Rectal smooth muscle tissue (tissue), 1 donor: Measurements from ENCODE around the gene PPTC7.
A peak's percentile ranks its signal among the peaks of the same experiment; 100 is the strongest.
"Not testable (repeated sequence)": the region's sequence is repeated elsewhere in the genome, so short reads cannot be mapped to it uniquely, and the experiment has no call there.

Experiments used
- H3K27ac ChIP-seq: one replicate; pipeline ENCODE4 v1.7.0; 2013; ENCODE audit warnings: low read depth, low read length, inconsistent platforms
- H3K27me3 ChIP-seq: one replicate; pipeline ENCODE4 v1.7.0; 2013; ENCODE audit warnings: low read length; ENCODE audit not compliant: control insufficient read depth, insufficient read depth
- H3K36me3 ChIP-seq: one replicate; pipeline ENCODE4 v1.7.0; 2013; ENCODE audit warnings: low read length; ENCODE audit not compliant: control insufficient read depth, insufficient read depth
- H3K4me1 ChIP-seq: one replicate; pipeline ENCODE4 v1.7.0; 2013; ENCODE audit warnings: low read length; ENCODE audit not compliant: control insufficient read depth, insufficient read depth
- H3K4me3 ChIP-seq: one replicate; pipeline ENCODE4 v1.7.0; 2013; ENCODE audit warnings: low read length
- H3K9ac ChIP-seq: one replicate; pipeline ENCODE4 v1.7.0; 2013; ENCODE audit warnings: low read length

Gene PPTC7

GRCh38 chr12:110583137-110584059 is at the start of gene PPTC7:
Gene PPTC7, minus strand, starts transcription at chr12:110583318. Its CDS starts 287 bp downstream, at chr12:110583031.
- Histone ChIP-seq H3K36me3 (peaks cover 3% of the 10 kb centered on the region), H3K27me3 (no peaks in the 10 kb centered on the region), H3K9ac (peak within 1 kb of the TSS; percentile 97), H3K4me1 (peaks cover 20% of the 10 kb centered on the region), H3K27ac (peak within 1 kb of the TSS; percentile 89), H3K4me3 (peak within 1 kb of the TSS; percentile 97)

- no peak overlapping the region for H3K9ac ChIP-seq
- no peaks in the 10 kb centered on the region for H3K27me3 ChIP-seq
- H3K27ac ChIP-seq, result no peak overlapping the region
- no peaks in the 10 kb centered on the region for H3K4me1 ChIP-seq
- H3K36me3 ChIP-seq, result peaks cover 2% of the 10 kb centered on the region
- H3K4me3 ChIP-seq, result no peak overlapping the region
Observed at GRCh38 chr12:110627500-110628195, 44.5 kb upstream of the PPTC7 start.

GRCh38 chr12:110622582-110622981 is 39.5 kb upstream of the PPTC7 start:
- Histone ChIP-seq H3K4me1 (no peaks in the 10 kb centered on the region), H3K4me3 (no peak overlapping the region)

GRCh38 chr12:110619534-110619953 is 36.4 kb upstream of the PPTC7 start:
- Histone ChIP-seq H3K9ac (no peak overlapping the region), H3K4me1 (peaks cover 2% of the 10 kb centered on the region), H3K4me3 (no peak overlapping the region), H3K27ac (no peak overlapping the region), H3K27me3 (no peaks in the 10 kb centered on the region), H3K36me3 (no peaks in the 10 kb centered on the region)

More at GRCh38 chr12:110622582-110622981, 39.5 kb upstream of the PPTC7 start:
- H3K27ac ChIP-seq, result no peak overlapping the region
- no peak overlapping the region for H3K9ac ChIP-seq
- no peaks in the 10 kb centered on the region for H3K27me3 ChIP-seq
- H3K36me3 ChIP-seq, result no peaks in the 10 kb centered on the region

- no peak overlapping the region for H3K27ac ChIP-seq
- no peak overlapping the region for H3K9ac ChIP-seq
- H3K4me3 ChIP-seq, result no peak overlapping the region
- H3K36me3 ChIP-seq, result no peaks in the 10 kb centered on the region
- H3K4me1 ChIP-seq, result peaks cover 4% of the 10 kb centered on the region
- no peaks in the 10 kb centered on the region for H3K27me3 ChIP-seq
Observed at GRCh38 chr12:110616471-110617115, 33.5 kb upstream of the PPTC7 start.

GRCh38 chr12:110615171-110615570 is 32.1 kb upstream of the PPTC7 start:
- no peak overlapping the region for H3K27ac ChIP-seq
- no peaks in the 10 kb centered on the region for H3K27me3 ChIP-seq
- peaks cover 4% of the 10 kb centered on the region for H3K4me1 ChIP-seq
- no peak overlapping the region for H3K9ac ChIP-seq
- H3K36me3 ChIP-seq, result no peaks in the 10 kb centered on the region
- H3K4me3 ChIP-seq, result no peak overlapping the region

GRCh38 chr12:110613771-110614684 is 30.9 kb upstream of the PPTC7 start, which contains the start of gene TCTN1:
Gene TCTN1, plus strand, starts transcription at chr12:110614129. Its CDS starts 54 bp downstream, at chr12:110614183.
- Histone ChIP-seq H3K9ac (peak within 1 kb of the TSS; percentile 70), H3K4me3 (peak within 1 kb of the TSS; percentile 74), H3K27ac (peak within 1 kb of the TSS; percentile 32), H3K27me3 (no peaks in the 10 kb centered on the region), H3K36me3 (no peaks in the 10 kb centered on the region), H3K4me1 (peaks cover 4% of the 10 kb centered on the region)

GRCh38 chr12:110613071-110613770 is 30.1 kb upstream of the PPTC7 start:
- H3K9ac ChIP-seq, result peak overlapping the region; percentile 70
- H3K4me1 ChIP-seq, result peaks cover 4% of the 10 kb centered on the region
- H3K27ac ChIP-seq, result peak overlapping the region; percentile 32
- no peaks in the 10 kb centered on the region for H3K27me3 ChIP-seq
- peak overlapping the region; percentile 74 for H3K4me3 ChIP-seq
- H3K36me3 ChIP-seq, result no peaks in the 10 kb centered on the region

- H3K27ac ChIP-seq, result no peak overlapping the region
- no peak overlapping the region for H3K4me3 ChIP-seq
Observed at GRCh38 chr12:110606253-110606611, 23.1 kb upstream of the PPTC7 start.

GRCh38 chr12:110602085-110602814 is 19.1 kb upstream of the PPTC7 start:
- H3K4me1 ChIP-seq, H3K36me3 ChIP-seq, H3K9ac ChIP-seq, H3K27ac ChIP-seq, H3K27me3 ChIP-seq, H3K4me3 ChIP-seq: not testable (repeated sequence)

More at GRCh38 chr12:110606253-110606611, 23.1 kb upstream of the PPTC7 start:
- no peak overlapping the region for H3K9ac ChIP-seq
- no peaks in the 10 kb centered on the region for H3K36me3 ChIP-seq
- H3K27me3 ChIP-seq, result no peaks in the 10 kb centered on the region
- H3K4me1 ChIP-seq, result no peaks in the 10 kb centered on the region

- Histone ChIP-seq H3K4me3 (no peak overlapping the region), H3K27me3 (no peaks in the 10 kb centered on the region), H3K4me1 (no peaks in the 10 kb centered on the region), H3K27ac (no peak overlapping the region), H3K36me3 (no peaks in the 10 kb centered on the region), H3K9ac (no peak overlapping the region)
Observed at GRCh38 chr12:110600254-110600653, 17.1 kb upstream of the PPTC7 start.
